ENCODE data around the gene C19orf73. TPM values are rescaled to one million over a fixed set of nuclear protein-coding genes. Genes with fewer than 3 reads are reported as not detected.

Gene C19orf73
- total RNA-seq: 1.1 to 1.7 TPM (median 1.6 TPM) in 3 replicates
- long read RNA-seq, partial matches to known transcripts: 0 of 1 reads
- long read RNA-seq, other reads (novel, unspliced or antisense): 0 of 1 reads

GRCh38 chr19:49118565-49119410 is at the start of gene C19orf73:
TSS of gene C19orf73 (minus strand) at chr19:49119143. CDS start at chr19:49119022, 121 bp downstream.
- DNase-seq (ENCODE audit: low spot score): peak; percentile 99
- TF ChIP-seq CTCF (IDR thresholded peaks at IDR 0.05): peak; percentile 43
- Mint-ChIP-seq H3K4me1 (ENCODE audit: low read depth) (peaks cover 31% of the 10 kb centered on the region), H3K27ac (ENCODE audit: unreplicated experiment) (peak within 1 kb of the TSS; percentile 93), H3K27me3 (ENCODE audit: low read depth) (no peaks in the 10 kb centered on the region), H3K9me3 (ENCODE audit: low read depth) (no peaks in the 10 kb centered on the region), H3K4me3 (ENCODE audit: unreplicated experiment) (peak within 1 kb of the TSS; percentile 83), H3K36me3 (ENCODE audit: low read depth) (no peaks in the 10 kb centered on the region)

- H3K36me3 Mint-ChIP-seq (ENCODE audit: low read depth): peaks cover 14% of the 10 kb centered on the region
- H3K4me3 Mint-ChIP-seq (ENCODE audit: unreplicated experiment): no peak overlapping the region
- TF ChIP-seq CTCF (IDR thresholded peaks at IDR 0.05): no peak
- DNase-seq (ENCODE audit: low spot score): no peak
- no peak overlapping the region for H3K27ac Mint-ChIP-seq (ENCODE audit: unreplicated experiment)
- H3K27me3 Mint-ChIP-seq (ENCODE audit: low read depth): no peaks in the 10 kb centered on the region
- peaks cover 7% of the 10 kb centered on the region for H3K4me1 Mint-ChIP-seq (ENCODE audit: low read depth)
- no peaks in the 10 kb centered on the region for H3K9me3 Mint-ChIP-seq (ENCODE audit: low read depth)
Measured at GRCh38 chr19:49168421-49168820, 49.5 kb upstream of the C19orf73 start.

GRCh38 chr19:49167857-49168409 is 49.0 kb upstream of the C19orf73 start:
- H3K4me3 Mint-ChIP-seq (ENCODE audit: unreplicated experiment): no peak overlapping the region
- H3K9me3 Mint-ChIP-seq (ENCODE audit: low read depth): no peaks in the 10 kb centered on the region
- H3K27me3 Mint-ChIP-seq (ENCODE audit: low read depth): no peaks in the 10 kb centered on the region
- H3K4me1 Mint-ChIP-seq (ENCODE audit: low read depth): peaks cover 7% of the 10 kb centered on the region
- DNase-seq (ENCODE audit: low spot score): no peak
- H3K27ac Mint-ChIP-seq (ENCODE audit: unreplicated experiment): no peak overlapping the region
- no peak for TF ChIP-seq CTCF (IDR thresholded peaks at IDR 0.05)
- H3K36me3 Mint-ChIP-seq (ENCODE audit: low read depth): peaks cover 14% of the 10 kb centered on the region

- DNase-seq (ENCODE audit: low spot score): no peak
- Mint-ChIP-seq H3K9me3 (ENCODE audit: low read depth) (no peaks in the 10 kb centered on the region), H3K27ac (ENCODE audit: unreplicated experiment) (peak overlapping the region; percentile 58), H3K4me3 (ENCODE audit: unreplicated experiment) (no peak overlapping the region), H3K36me3 (ENCODE audit: low read depth) (peaks cover 8% of the 10 kb centered on the region), H3K4me1 (ENCODE audit: low read depth) (peaks cover 7% of the 10 kb centered on the region), H3K27me3 (ENCODE audit: low read depth) (no peaks in the 10 kb centered on the region)
- TF ChIP-seq CTCF (IDR thresholded peaks at IDR 0.05): no peak
Measured at GRCh38 chr19:49165865-49166301, 46.9 kb upstream of the C19orf73 start.

- Mint-ChIP-seq H3K4me3 (ENCODE audit: unreplicated experiment) (no peak overlapping the region), H3K27me3 (ENCODE audit: low read depth) (no peaks in the 10 kb centered on the region), H3K27ac (ENCODE audit: unreplicated experiment) (peak overlapping the region; percentile 58), H3K4me1 (ENCODE audit: low read depth) (peaks cover 7% of the 10 kb centered on the region), H3K9me3 (ENCODE audit: low read depth) (no peaks in the 10 kb centered on the region), H3K36me3 (ENCODE audit: low read depth) (peaks cover 9% of the 10 kb centered on the region)
- DNase-seq (ENCODE audit: low spot score): no peak
- TF ChIP-seq CTCF (IDR thresholded peaks at IDR 0.05): no peak
Measured at GRCh38 chr19:49165111-49165750, 46.3 kb upstream of the C19orf73 start.

All from chondrocyte (in vitro differentiated cells).